HL-60 (cell line): ENCODE results near the gene MYLK2.

Source experiments
- DNase-seq, 2 experiments: peaks; one replicate each; pipeline ENCODE4 v3.0.0-alpha.2; 2010 to 2020; ENCODE audit warnings: low read depth in 1 of 2, low spot score in 1 of 2
- H3K27ac ChIP-seq: fragments of 250-450 bp; sonication (Bioruptor Pico); replicated peaks from 2 replicates; pipeline ENCODE4 v1.5.1; 2020; ENCODE audit warnings: mild to moderate bottlenecking, moderate library complexity
- H3K27me3 ChIP-seq: fragments of 250-450 bp; sonication (Bioruptor Pico); 2 replicates; pipeline ENCODE4 v1.5.1; 2021; ENCODE audit warnings: mild to moderate bottlenecking, moderate library complexity; ENCODE audit not compliant: insufficient read depth, poor library complexity, severe bottlenecking
- H3K4me3 ChIP-seq: replicated peaks from 2 replicates; pipeline ENCODE4 v1.5.1; 2011; ENCODE audit warnings: mild to moderate bottlenecking, control low read depth, low read length; ENCODE audit not compliant: insufficient read depth
- GABPA ChIP-seq: IDR thresholded peaks from 2 replicates; pipeline ENCODE4 v1.6.1; 2012; ENCODE audit warnings: low read depth
- POLR2AphosphoS5 ChIP-seq: IDR thresholded peaks from 2 replicates; pipeline ENCODE4 v1.6.1; 2012; ENCODE audit warnings: low read depth
- REST ChIP-seq: IDR thresholded peaks from 2 replicates; pipeline ENCODE4 v1.6.1; 2012; ENCODE audit warnings: low read depth; ENCODE audit not compliant: insufficient replicate concordance
- SPI1 ChIP-seq: IDR thresholded peaks from 2 replicates; pipeline ENCODE4 v1.6.1; 2012; ENCODE audit warnings: low read depth, mild to moderate bottlenecking, borderline replicate concordance
- TF ChIP-seq, protein P1 (sequence below): IDR thresholded peaks from one replicate; pipeline ENCODE4 v1.5.1; 2011; ENCODE audit warnings: low read length, control low read depth, inconsistent platforms; ENCODE audit not compliant: insufficient read depth

Gene MYLK2

DNA sequence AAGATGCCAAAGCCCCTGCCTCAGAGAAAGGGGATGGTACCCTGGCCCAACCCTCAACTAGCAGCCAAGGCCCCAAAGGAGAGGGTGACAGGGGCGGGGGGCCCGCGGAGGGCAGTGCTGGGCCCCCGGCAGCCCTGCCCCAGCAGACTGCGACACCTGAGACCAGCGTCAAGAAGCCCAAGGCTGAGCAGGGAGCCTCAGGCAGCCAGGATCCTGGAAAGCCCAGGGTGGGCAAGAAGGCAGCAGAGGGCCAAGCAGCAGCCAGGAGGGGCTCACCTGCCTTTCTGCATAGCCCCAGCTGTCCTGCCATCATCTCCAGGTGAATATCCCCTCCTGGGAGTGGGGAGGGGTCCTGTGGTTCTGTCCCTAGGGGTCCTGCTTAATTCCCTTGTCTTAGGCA is 1.1 kb downstream of the MYLK2 start:
- TF ChIP-seq SPI1 = no peak
- TF ChIP-seq POLR2AphosphoS5 = no peak
- no peak for TF ChIP-seq GABPA
- Histone ChIP-seq H3K27ac (no peak overlapping the region), H3K27me3 (no peaks in the 10 kb centered on the region), H3K4me3 (no peak overlapping the region)
- DNase-seq = no peak

DNA sequence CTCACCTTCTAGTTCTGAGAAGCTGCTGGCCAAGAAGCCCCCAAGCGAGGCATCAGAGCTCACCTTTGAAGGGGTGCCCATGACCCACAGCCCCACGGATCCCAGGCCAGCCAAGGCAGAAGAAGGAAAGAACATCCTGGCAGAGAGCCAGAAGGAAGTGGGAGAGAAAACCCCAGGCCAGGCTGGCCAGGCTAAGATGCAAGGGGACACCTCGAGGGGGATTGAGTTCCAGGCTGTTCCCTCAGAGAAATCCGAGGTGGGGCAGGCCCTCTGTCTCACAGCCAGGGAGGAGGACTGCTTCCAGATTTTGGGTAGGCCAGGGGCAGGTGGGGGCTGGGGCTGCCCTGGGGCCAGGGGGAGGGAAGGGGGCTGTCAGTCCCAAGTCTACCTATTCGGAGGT is 2.3 kb downstream of the MYLK2 start:
- DNase-seq = no peak
- no peaks in the 10 kb centered on the region for H3K27me3 ChIP-seq
- TF ChIP-seq, protein P1, sequence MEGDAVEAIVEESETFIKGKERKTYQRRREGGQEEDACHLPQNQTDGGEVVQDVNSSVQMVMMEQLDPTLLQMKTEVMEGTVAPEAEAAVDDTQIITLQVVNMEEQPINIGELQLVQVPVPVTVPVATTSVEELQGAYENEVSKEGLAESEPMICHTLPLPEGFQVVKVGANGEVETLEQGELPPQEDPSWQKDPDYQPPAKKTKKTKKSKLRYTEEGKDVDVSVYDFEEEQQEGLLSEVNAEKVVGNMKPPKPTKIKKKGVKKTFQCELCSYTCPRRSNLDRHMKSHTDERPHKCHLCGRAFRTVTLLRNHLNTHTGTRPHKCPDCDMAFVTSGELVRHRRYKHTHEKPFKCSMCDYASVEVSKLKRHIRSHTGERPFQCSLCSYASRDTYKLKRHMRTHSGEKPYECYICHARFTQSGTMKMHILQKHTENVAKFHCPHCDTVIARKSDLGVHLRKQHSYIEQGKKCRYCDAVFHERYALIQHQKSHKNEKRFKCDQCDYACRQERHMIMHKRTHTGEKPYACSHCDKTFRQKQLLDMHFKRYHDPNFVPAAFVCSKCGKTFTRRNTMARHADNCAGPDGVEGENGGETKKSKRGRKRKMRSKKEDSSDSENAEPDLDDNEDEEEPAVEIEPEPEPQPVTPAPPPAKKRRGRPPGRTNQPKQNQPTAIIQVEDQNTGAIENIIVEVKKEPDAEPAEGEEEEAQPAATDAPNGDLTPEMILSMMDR = no peak
- no peak for TF ChIP-seq POLR2AphosphoS5
- no peak for TF ChIP-seq GABPA
- TF ChIP-seq SPI1 = no peak
- no peak for TF ChIP-seq REST
- H3K4me3 ChIP-seq = no peak overlapping the region
- H3K27ac ChIP-seq = no peak overlapping the region

- TF ChIP-seq, protein P1 = peak; percentile 71
- TF ChIP-seq POLR2AphosphoS5 = no peak
- H3K4me3 ChIP-seq = no peak overlapping the region
- no peak overlapping the region for H3K27ac ChIP-seq
- no peaks in the 10 kb centered on the region for H3K27me3 ChIP-seq
- DNase-seq = peak; percentile 29 to 50
Measured at GRCh38 chr20:31822421-31823330, 3.5 kb downstream of the MYLK2 start.

DNA sequence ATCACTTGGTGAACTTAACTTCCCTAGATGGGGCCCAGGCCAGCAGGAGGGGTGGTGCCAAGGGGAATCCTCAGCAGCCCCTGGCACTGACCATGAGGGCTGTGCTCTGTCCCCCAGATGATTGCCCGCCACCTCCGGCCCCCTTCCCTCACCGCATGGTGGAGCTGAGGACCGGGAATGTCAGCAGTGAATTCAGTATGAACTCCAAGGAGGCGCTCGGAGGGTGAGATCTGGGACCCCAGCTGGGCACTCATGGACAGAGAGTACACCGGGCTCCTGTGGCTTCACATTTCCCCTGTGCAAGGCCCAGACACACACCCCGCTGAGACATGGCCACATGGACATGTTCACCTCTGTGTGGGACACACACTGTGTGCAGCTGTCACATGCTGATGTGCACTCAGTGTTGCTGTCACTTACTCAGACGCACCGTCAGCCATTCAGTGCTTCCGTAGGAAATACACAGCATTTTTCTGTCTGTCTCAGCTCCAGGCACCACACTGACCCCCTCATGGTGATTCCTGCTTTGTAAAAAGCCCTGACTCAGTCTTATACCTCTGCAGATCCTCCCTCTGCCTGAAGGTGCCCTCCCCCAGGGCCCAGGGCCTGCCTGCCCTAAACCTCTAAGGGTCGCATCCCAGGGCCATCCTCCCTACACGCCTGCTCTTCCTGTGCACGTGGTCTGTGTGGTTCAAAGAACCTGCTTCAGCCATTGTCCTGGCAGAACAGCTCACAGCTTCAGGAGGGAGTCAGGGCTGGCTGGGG is 4.4 kb downstream of the MYLK2 start:
- Histone ChIP-seq H3K27ac (no peak overlapping the region), H3K4me3 (no peak overlapping the region), H3K27me3 (no peaks in the 10 kb centered on the region)
- TF ChIP-seq POLR2AphosphoS5 (no peak), REST (no peak), SPI1 (no peak), GABPA (no peak)
- TF ChIP-seq, protein P1 = no peak
- no peak for DNase-seq
